Epithelial cell of alveolus of lung (primary cell): ENCODE results near the gene MTMR6. TPM values are rescaled to one million over a fixed set of nuclear protein-coding genes. Genes with fewer than 3 reads are reported as not detected.

ENCODE experiments used
- total RNA-seq: library from RNA; depleted of rRNA; stranded (reverse); fragments of >200 nt; gene quantifications from 2 replicates; pipeline ENCODE4 v1.2.1, GENCODE V29; 2015

The MTMR6 gene
- total RNA-seq, result 21.2 and 25.6 TPM in 2 replicates

GRCh38 chr13:25286969-25287961 is at the start of gene MTMR6:
TSS of gene MTMR6 (minus strand) at chr13:25287488. CDS start at chr13:25287247, 241 bp downstream.

DNA sequence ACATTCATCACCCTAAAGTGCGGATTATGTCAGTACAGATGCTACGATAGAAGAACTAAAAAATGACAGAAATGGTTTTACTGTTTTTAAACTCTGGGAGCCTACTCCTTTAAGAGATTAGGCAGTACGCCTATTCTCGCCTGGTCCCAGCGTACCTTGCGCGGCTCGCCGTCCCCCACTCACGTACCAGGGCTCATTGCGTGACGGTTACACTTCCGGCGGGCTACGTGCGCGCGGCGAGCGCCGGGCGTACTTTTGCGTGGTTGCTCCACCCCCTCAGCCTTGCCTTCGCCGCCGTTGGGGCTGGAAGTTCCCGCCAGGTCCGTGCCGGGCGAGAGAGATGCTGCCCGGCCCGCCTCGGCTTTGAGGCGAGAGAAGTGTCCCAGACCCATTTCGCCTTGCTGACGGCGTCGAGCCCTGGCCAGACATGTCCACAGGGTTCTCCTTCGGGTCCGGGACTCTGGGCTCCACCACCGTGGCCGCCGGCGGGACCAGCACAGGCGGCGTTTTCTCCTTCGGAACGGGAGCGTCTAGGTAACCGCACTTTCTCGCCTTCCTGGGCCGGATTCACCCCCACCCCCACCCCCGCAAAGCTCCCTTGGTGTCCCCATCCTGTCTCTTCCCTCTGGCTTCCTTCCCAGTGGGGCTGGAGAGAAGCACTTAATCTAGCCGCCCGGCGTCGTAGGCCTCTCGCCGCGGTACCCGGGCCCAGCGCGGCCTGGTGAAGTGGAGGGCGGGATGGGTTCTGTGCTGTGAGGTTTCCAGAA is 14.2 kb upstream of the MTMR6 start, which contains the start of gene NUP58:
TSS of gene NUP58 (plus strand) at position 279 of the 767 bp plus-strand sequence. CDS start at position 428, 149 bp downstream.

Other genes starting within 250 kb of the MTMR6 start
- gene PABPC3, start 191.4 kb downstream of the MTMR6 start, total RNA-seq, result under 0.01 and 0.56 TPM in 2 replicates
- not detected in 2 replicates for gene AMER2, start 115.2 kb downstream of the MTMR6 start, total RNA-seq
- 35.3 and 50.6 TPM in 2 replicates for gene NUP58, start 14.1 kb upstream of the MTMR6 start, total RNA-seq
- under 0.01 and 1.2 TPM in 2 replicates for gene ATP8A2, start 84.5 kb upstream of the MTMR6 start, total RNA-seq